HFF-Myc (cell line): Measurements from ENCODE around the gene PTPRM.

Source experiments
- DNase-seq: peaks from one replicate; pipeline ENCODE4 v3.0.0-alpha.2; 2011; ENCODE audit warnings: low read depth; ENCODE audit errors: extremely low read depth
- H3K4me3 ChIP-seq: replicated peaks from 2 replicates; pipeline ENCODE4 v1.5.1; 2011; ENCODE audit warnings: low read depth, mild to moderate bottlenecking, control low read depth, low read length
- TF ChIP-seq, protein P1 (sequence below): IDR thresholded peaks from 2 replicates; pipeline ENCODE4 v1.5.1; 2012; ENCODE audit warnings: mild to moderate bottlenecking, low read depth, low read length, control low read depth; ENCODE audit errors: missing control alignments

The PTPRM gene

DNA sequence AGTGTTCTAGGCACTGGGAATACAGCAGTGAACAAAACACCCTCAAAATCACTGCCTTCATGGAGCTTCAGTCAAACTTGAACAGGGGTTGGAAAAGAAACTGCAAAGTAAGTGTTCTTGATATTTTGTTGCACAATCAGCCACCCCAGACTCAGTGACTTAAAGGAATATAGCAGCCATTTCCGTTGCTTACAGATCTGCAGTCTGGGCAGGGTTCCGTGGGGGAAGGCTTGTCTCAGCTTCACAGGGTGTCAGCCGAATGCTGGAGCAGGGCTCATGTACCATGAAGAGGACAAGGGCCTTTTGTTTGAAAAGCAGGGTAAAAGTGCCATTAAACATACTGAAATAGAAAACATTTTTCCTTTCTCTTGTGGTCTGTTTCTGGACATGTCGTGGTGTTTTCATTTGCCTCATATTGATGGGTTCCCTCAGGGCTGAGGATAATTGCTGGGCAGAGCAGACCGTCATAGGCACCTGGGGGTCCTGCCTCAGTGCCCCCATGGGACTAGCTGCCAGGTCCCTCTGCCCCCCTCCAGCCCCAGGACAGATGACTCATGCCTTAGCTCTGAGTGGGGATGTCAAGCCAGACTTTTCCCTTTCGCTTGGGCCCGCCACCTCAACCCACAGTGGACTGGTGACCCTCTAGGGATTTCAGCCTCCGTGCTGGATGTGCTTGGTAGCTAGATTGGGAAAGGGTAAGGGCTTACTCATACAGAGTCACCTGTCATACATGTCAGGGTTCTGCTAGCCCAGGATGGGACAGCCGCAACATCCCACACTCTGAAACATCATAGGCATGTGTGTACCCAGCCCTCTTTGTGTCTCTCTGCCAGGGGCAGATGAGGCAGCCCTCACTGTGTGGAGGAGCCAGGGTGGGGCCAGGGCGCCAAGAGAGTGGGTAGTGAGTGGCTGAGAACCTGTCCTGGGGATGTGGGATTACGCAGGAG lies 96.5 kb downstream of the PTPRM start:
- TF ChIP-seq, protein P1, sequence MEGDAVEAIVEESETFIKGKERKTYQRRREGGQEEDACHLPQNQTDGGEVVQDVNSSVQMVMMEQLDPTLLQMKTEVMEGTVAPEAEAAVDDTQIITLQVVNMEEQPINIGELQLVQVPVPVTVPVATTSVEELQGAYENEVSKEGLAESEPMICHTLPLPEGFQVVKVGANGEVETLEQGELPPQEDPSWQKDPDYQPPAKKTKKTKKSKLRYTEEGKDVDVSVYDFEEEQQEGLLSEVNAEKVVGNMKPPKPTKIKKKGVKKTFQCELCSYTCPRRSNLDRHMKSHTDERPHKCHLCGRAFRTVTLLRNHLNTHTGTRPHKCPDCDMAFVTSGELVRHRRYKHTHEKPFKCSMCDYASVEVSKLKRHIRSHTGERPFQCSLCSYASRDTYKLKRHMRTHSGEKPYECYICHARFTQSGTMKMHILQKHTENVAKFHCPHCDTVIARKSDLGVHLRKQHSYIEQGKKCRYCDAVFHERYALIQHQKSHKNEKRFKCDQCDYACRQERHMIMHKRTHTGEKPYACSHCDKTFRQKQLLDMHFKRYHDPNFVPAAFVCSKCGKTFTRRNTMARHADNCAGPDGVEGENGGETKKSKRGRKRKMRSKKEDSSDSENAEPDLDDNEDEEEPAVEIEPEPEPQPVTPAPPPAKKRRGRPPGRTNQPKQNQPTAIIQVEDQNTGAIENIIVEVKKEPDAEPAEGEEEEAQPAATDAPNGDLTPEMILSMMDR, result no peak
- DNase-seq, result no peak

DNA sequence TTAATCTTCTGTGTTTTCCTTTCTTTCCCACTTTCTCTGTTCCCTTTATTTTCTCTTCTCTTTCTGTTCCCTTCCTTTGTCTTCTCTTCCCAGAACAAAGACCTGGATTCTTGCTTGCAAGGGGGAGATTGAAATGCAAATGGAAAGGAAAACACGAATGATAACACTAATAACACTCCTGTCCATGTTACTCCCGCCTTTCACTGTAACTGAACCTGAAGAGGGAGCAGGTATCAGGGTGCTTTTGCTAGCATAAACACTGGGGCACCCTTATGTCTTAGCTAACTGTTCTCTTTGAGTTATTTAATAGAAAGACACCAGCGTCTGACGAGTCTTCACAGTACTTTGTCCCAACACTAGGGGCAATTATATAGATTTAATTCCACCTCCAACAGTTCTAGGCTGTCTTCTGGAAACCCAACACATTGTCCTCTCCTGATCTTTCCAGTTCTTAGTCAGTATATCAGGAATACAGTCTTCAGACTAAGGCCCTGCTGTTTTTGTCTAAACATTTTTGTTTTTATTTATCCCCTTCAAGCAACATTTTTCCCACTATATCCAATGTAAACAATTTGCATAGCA lies 99.2 kb downstream of the PTPRM start:
- H3K4me3 ChIP-seq, result no peak overlapping the region

More for the DNA sequence above, 96.5 kb downstream of the PTPRM start:
- H3K4me3 ChIP-seq, result no peak overlapping the region

DNA sequence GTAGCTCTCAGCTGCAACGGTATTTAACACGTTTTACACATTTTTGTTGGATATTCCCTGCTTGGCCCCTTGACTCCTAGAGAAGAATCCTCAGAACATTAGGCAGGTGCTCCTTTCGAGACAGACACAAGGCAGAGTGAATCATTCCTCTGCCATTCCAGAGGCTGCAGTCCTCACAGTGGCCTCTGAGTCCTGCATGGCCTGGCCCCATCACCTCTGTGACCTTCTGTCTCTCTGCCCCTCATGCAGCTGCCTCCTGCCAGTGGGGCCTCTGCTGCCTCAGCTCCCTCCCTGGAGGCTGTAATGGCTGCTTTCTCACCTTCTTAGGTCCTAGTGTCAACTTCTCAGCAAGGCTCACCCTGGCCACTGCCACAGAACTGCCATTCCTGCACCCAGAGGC lies 101.3 kb downstream of the PTPRM start:
- TF ChIP-seq, protein P1, result no peak
- H3K4me3 ChIP-seq, result no peak overlapping the region
- DNase-seq, result no peak

More for the DNA sequence above, 99.2 kb downstream of the PTPRM start:
- TF ChIP-seq, protein P1, result no peak
- no peak for DNase-seq

DNA sequence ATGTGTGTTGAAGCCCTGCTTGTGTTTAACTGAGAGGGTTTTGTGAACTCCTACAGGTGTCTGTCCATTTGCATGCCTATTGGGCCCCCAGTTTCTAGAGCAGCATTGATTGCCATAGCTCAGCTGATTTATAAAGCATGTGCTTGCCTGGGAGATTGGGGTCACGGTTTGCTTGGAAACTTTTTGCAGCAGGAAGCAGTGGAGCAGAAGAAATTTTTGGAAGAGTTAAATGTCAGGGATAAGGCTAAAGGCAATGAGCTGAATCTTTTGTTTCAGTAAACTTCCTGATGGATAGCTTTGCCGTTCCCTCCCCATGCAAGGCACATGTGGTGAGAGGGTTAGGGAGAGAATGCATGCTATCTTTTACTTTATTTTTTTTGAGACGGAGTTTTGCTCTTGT lies 102.2 kb downstream of the PTPRM start:
- H3K4me3 ChIP-seq, result no peak overlapping the region
- DNase-seq, result no peak
- TF ChIP-seq, protein P1, result no peak

DNA sequence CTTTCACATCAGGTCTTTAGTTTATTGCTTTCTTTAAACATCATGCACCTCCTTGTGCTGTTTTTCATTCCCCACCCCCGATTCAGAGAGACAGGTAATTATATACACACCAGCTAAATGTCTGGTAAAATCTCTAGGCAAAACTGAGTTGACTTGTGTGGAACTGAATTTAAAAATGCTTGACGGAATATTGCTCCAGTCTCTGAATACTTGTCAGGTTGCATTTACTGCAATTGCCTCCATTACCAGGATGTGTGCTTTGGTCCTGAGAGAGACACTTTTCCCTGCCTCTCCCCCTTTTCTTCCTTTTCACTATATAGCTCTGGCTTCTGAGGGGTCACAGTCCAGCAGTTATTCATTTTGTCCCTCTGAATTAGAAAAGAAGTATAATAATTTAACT lies 104.0 kb downstream of the PTPRM start:
- DNase-seq, result no peak
- TF ChIP-seq, protein P1, result no peak
- no peak overlapping the region for H3K4me3 ChIP-seq

DNA sequence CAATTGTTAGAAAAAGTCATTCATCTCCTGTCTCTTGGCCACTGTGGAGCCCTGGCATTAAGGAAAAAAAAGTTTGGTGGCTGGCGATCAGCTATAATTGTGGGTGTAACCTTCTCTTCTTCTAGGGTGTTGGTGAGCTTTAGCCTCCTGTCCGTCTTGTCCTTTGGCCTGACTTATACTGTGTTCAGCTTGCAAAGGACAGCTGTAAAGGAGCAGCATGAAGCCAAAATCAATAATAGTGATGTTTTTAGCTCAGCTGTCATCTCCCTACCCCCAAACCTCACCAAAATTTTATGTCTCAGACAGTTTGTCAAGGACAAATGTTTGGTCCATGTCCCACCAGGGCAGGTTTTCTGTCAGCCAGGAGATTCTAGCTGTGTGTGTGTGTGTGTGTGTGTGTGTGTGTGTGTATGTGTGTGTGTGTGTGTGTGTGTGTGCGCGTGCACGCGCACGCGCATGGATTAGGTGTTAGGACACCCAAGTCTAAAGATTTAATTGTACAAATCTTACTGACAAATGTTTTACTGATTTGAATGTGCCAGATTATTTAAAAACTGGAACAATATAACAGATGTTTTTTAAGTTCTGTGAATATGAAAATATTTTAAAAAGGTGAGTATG lies 109.2 kb downstream of the PTPRM start:
- DNase-seq, result no peak
- H3K4me3 ChIP-seq, result no peak overlapping the region

More for the DNA sequence above, 109.2 kb downstream of the PTPRM start:
- TF ChIP-seq, protein P1, result no peak
